ENCODE data around the gene RNF26. TPM values are rescaled to one million over a fixed set of nuclear protein-coding genes. Genes with fewer than 3 reads are reported as not detected.
A peak's percentile ranks its signal among the peaks of the same experiment; 100 is the strongest.

Gene RNF26
- total RNA-seq, 3 donors from 2014 or later = 20.7 to 24.7 (median 23.7) TPM

GRCh38 chr11:119309411-119309810 is 24.9 kb upstream of the RNF26 start:
- no peaks in the 10 kb centered on the region for H3K9me3 ChIP-seq
- H3K4me1 ChIP-seq (ENCODE audit: low read depth) = no peaks in the 10 kb centered on the region
- ATAC-seq (no peak), DNase-seq (no peak)
- no peaks in the 10 kb centered on the region for H3K36me3 ChIP-seq (ENCODE audit: low read depth)
- H3K4me3 ChIP-seq = no peak overlapping the region
- intact Hi-C loops (cut with DNase I, micrococcal nuclease) = no loop called here
- TF ChIP-seq CTCF (IDR thresholded peaks at IDR 0.05) = no peak

- no peak for TF ChIP-seq CTCF (IDR thresholded peaks at IDR 0.05)
- intact Hi-C loops (cut with DNase I, micrococcal nuclease) = no loop called here
- H3K36me3 ChIP-seq (ENCODE audit: low read depth) = no peaks in the 10 kb centered on the region
- peaks cover 3% of the 10 kb centered on the region for H3K4me1 ChIP-seq (ENCODE audit: low read depth)
- H3K9me3 ChIP-seq = no peaks in the 10 kb centered on the region
- peak; percentile 4 for ATAC-seq
- no peak for DNase-seq
- H3K4me3 ChIP-seq = no peak overlapping the region
These were observed 24.2 kb upstream of the RNF26 start for GRCh38 chr11:119309953-119310681.

- H3K9me3 ChIP-seq = no peaks in the 10 kb centered on the region
- DNase-seq (peak in 1 of 3 donors; percentile 31), ATAC-seq (peak; percentile 58)
- TF ChIP-seq CTCF (IDR thresholded peaks at IDR 0.05) = no peak
- peaks cover 7% of the 10 kb centered on the region for H3K4me1 ChIP-seq (ENCODE audit: low read depth)
- H3K4me3 ChIP-seq = no peak overlapping the region
- H3K36me3 ChIP-seq (ENCODE audit: low read depth) = no peaks in the 10 kb centered on the region
- intact Hi-C loops (cut with DNase I, micrococcal nuclease) = no loop called here
These were observed 23.7 kb upstream of the RNF26 start for GRCh38 chr11:119310682-119311052.

GRCh38 chr11:119314726-119315125 is 19.6 kb upstream of the RNF26 start:
- Histone ChIP-seq H3K9me3 (no peaks in the 10 kb centered on the region), H3K36me3 (ENCODE audit: low read depth) (no peaks in the 10 kb centered on the region), H3K4me3 (no peak overlapping the region), H3K4me1 (ENCODE audit: low read depth) (peaks cover 29% of the 10 kb centered on the region)
- no peak for TF ChIP-seq CTCF (IDR thresholded peaks at IDR 0.05)
- DNase-seq = no peak
- ATAC-seq = no peak
- intact Hi-C loops (cut with DNase I, micrococcal nuclease) = no loop called here

- Histone ChIP-seq H3K36me3 (ENCODE audit: low read depth) (no peaks in the 10 kb centered on the region), H3K4me3 (no peak overlapping the region), H3K4me1 (ENCODE audit: low read depth) (peaks cover 29% of the 10 kb centered on the region), H3K9me3 (no peaks in the 10 kb centered on the region)
- ATAC-seq (peak; percentile 50), DNase-seq (peak in 1 of 3 donors; percentile 60)
- TF ChIP-seq CTCF (IDR thresholded peaks at IDR 0.05) = no peak
- intact Hi-C loops (cut with DNase I, micrococcal nuclease) = no loop called here
These were observed 19.0 kb upstream of the RNF26 start for GRCh38 chr11:119315131-119316015.
